ENCODE data around the gene SNAPC3. TPM values are rescaled to one million over a fixed set of nuclear protein-coding genes. Genes with fewer than 3 reads are reported as not detected.

Gene SNAPC3
- total and polyA plus RNA-seq, 8 donors = 30.7 to 72.3 (median 60.7) TPM

DNA sequence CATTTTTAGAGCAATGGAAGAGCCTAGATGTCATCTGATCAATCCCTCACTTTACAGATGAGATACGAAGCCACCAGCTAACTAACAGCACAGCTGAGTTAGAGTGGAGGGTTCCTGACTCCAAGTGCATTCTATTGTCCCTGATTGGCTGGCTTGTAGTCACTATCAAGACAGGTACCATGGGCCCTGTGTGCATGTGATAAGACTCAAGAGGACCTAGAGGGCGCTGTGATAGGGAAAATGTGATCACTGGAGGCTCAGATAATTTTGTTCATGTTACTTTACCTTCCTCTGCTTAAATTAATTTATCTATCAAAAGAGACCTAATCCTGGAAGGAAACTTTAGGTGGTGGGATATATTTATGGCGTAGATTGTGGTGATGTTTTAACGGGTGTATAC, 19.5 kb upstream of the SNAPC3 start:
- no peak for TF ChIP-seq CTCF (IDR thresholded peaks at IDR 0.05)
- H3K36me3 ChIP-seq = no peaks in the 10 kb centered on the region
- H3K4me1 ChIP-seq = no peaks in the 10 kb centered on the region
- intact Hi-C loops (cut with DNase I) = no loop called here
- H3K4me3 ChIP-seq = no peak overlapping the region
- ATAC-seq = peak; percentile 41
- H3K27ac ChIP-seq = no peak overlapping the region
- H3K27me3 ChIP-seq = no peaks in the 10 kb centered on the region
- H3K9me3 ChIP-seq = no peaks in the 10 kb centered on the region
- DNase-seq = no peak

DNA sequence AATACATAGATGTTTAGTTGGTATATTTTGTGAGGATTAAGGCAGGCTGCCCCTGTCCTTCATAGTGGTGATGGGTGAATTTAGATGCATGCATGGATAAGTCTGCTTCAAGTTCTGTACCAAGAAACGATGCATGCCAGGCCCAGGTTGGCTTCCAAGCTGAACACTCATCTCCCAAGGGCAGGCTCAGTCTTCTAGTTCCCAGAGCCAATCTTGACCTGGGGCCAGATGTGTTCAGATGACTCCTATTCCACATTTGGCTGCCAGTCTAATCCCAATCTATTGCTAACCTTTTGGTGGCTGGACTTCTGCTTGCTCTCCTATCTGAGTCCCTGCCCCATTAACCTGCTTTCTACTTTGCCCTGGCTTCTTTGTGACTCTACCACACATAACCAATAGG, 18.5 kb upstream of the SNAPC3 start:
- Histone ChIP-seq H3K4me1 (no peaks in the 10 kb centered on the region), H3K27me3 (no peaks in the 10 kb centered on the region), H3K36me3 (no peaks in the 10 kb centered on the region), H3K4me3 (no peak overlapping the region), H3K27ac (no peak overlapping the region), H3K9me3 (no peaks in the 10 kb centered on the region)
- intact Hi-C loops (cut with DNase I) = no loop called here
- no peak for DNase-seq
- ATAC-seq = no peak
- no peak for TF ChIP-seq CTCF (IDR thresholded peaks at IDR 0.05)

DNA sequence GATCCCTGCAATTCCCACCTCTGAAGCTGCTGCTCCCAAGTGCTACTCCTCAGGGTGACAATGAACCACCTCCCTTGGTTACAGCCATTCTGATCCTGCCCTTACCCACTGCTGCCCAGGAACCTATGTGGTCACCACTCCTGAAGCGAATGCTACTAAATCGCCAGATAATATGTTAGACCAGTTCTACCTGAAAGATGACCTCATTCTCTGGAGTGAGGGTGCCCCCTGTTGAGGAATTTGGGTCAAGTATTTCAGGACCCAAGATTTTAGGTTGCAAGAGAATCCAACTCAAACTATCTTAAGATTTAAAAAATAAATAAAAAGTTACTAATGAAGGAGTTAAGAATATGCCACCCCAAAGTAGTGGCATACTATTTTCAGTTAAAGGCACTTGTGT, 5.8 kb upstream of the SNAPC3 start:
- Histone ChIP-seq H3K4me3 (no peak overlapping the region), H3K27ac (no peak overlapping the region), H3K9me3 (no peaks in the 10 kb centered on the region), H3K36me3 (no peaks in the 10 kb centered on the region), H3K4me1 (peaks cover 0 to 2% of the 10 kb centered on the region in 2 donors), H3K27me3 (no peaks in the 10 kb centered on the region)
- peak in 2 of 4 donors; percentile 6 to 65 for DNase-seq
- TF ChIP-seq CTCF (IDR thresholded peaks at IDR 0.05) = peak; percentile 25 to 30
- intact Hi-C loops (cut with DNase I) = no loop called here
- peak; percentile 89 for ATAC-seq

- Histone ChIP-seq H3K9me3 (no peaks in the 10 kb centered on the region), H3K4me3 (no peak overlapping the region), H3K27ac (no peak overlapping the region), H3K36me3 (no peaks in the 10 kb centered on the region), H3K4me1 (peaks cover 0 to 7% of the 10 kb centered on the region in 2 donors), H3K27me3 (no peaks in the 10 kb centered on the region)
- intact Hi-C loops (cut with DNase I) = no loop called here
- no peak for TF ChIP-seq CTCF (IDR thresholded peaks at IDR 0.05)
- DNase-seq (no peak), ATAC-seq (no peak)
Observed at GRCh38 chr9:15417626-15418025, 5.0 kb upstream of the SNAPC3 start.

- no peak overlapping the region for H3K4me3 ChIP-seq
- H3K4me1 ChIP-seq = peaks cover 7 to 29% of the 10 kb centered on the region in 2 donors
- no peaks in the 10 kb centered on the region for H3K9me3 ChIP-seq
- no peak for TF ChIP-seq CTCF (IDR thresholded peaks at IDR 0.05)
- no peak overlapping the region for H3K27ac ChIP-seq
- intact Hi-C loops (cut with DNase I) = no loop called here
- ATAC-seq (no peak), DNase-seq (no peak)
- H3K27me3 ChIP-seq = no peaks in the 10 kb centered on the region
- peaks cover 0 to 12% of the 10 kb centered on the region in 2 donors for H3K36me3 ChIP-seq
Observed at GRCh38 chr9:15420796-15421195, 1.9 kb upstream of the SNAPC3 start.

Data from left lung (tissue), 10 donors.